GM19463 (cell line): ENCODE results near the gene BHLHE23.
"Not testable (repeated sequence)": the region's sequence is repeated elsewhere in the genome, so short reads cannot be mapped to it uniquely, and the experiment has no call there.

Experiments
- ATAC-seq: cut with Tn5 transposase; IDR thresholded peaks from one replicate; pipeline ENCODE4 v1.9.1; 2021; ENCODE audit warnings: mild to moderate bottlenecking, moderate library complexity; ENCODE audit not compliant: unreplicated experiment

BHLHE23 gene

GRCh38 chr20:62962891-62963613, 43.7 kb downstream of the BHLHE23 start:
- ATAC-seq: no peak

GRCh38 chr20:62962221-62962879, 44.4 kb downstream of the BHLHE23 start:
- ATAC-seq: no peak

- no peak for ATAC-seq
Measured at GRCh38 chr20:62961799-62962198, 45.0 kb downstream of the BHLHE23 start.

GRCh38 chr20:62961310-62961783, 45.4 kb downstream of the BHLHE23 start:
- no peak for ATAC-seq

DNA sequence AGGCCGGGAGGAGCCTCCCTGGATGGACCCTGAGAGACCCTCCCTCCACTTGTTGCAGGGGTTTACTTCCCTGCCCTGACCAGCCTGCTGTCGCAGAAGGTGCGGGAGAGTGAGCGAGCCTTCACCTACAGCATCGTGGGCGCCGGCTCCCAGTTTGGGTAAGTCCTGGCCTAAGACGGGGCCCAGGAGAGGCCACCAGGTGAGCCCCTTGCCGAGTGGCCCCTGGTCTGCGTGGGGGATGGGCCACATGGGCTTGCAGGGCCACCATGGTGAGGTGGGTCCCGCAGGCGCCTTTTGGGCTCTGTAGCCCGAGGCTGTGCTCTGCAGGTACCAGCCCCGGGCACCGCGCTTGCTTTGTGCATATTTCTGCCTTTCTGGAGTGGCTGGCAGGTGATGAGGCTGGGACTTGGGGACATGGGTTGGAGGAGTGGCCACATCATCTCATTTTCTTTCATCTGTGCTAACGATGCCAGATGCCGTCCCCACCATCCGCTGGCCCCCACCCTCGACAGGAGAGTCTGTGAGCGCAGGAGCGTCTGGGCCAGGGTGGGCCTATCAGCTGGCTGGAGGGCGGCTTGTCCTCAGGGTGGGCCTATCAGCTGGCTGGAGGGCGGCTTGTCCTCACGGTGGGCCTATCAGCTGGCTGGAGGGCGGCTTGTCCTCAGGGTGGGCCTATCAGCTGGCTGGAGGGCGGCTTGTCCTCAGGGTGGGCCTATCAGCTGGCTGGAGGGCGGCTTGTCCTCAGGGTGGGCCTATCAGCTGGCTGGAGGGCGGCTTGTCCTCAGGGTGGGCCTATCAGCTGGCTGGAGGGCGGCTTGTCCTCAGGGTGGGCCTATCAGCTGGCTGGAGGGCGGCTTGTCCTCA, 46.1 kb downstream of the BHLHE23 start:
- not testable (repeated sequence) for ATAC-seq

DNA sequence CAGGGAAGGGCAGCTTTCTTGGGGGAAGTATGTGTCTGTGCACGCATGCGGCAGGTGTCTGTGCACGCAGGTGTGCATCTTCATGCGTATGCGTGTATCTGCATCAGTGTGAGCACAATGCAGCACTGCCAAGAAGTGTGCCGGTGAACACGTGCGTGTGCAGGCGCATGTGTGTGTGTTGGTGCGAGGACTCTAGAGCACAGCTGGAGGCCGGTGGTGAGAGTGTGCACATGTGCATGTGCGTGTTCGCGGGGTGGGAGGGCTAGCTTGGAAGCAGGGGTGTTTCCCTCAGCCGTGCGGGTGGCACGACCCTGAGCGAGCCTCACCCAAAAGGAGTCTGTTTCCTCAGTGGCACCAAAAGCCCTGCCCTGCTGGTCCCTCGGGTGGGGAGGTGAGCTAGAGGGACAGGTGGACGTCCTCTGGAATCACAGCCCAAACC, 46.7 kb downstream of the BHLHE23 start:
- no peak for ATAC-seq

GRCh38 chr20:62959101-62959971, 47.4 kb downstream of the BHLHE23 start:
- no peak for ATAC-seq

DNA sequence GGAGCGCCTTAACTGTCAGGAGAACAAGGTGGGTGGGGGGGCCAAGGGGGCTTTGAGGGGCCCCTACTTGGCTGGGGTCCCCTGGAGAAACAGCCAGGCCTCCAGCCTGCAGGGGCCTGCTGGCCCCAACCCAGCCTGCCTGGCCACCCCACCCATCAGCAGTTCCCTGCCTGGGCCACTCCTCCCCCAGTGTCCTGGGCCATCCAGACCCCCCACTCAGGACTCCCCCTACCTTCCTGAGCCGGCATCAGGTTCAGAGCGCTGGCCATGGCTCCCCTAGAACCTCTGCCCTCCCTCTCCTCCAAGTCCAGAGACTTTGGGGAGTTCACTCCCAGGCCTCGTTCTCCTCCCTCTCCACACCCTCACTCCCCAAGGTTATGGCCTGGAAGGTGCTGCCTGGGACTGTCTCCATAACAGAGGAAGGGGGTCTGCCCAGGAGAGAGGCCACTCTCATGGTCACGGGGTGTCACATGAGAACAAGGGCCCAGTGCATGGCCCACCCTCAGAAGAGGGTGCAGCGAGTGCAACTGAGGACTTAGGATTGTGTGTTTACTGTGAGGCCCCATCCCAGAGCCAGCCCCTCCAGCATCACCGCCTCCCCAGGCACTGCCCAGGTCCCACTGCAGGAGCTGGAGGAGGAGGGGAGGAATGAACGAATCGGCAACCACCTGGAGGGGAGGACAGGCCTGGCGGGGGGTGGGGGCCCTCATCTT, 48.2 kb downstream of the BHLHE23 start:
- no peak for ATAC-seq

- ATAC-seq: no peak
Measured at GRCh38 chr20:62957136-62958117, 49.3 kb downstream of the BHLHE23 start.

DNA sequence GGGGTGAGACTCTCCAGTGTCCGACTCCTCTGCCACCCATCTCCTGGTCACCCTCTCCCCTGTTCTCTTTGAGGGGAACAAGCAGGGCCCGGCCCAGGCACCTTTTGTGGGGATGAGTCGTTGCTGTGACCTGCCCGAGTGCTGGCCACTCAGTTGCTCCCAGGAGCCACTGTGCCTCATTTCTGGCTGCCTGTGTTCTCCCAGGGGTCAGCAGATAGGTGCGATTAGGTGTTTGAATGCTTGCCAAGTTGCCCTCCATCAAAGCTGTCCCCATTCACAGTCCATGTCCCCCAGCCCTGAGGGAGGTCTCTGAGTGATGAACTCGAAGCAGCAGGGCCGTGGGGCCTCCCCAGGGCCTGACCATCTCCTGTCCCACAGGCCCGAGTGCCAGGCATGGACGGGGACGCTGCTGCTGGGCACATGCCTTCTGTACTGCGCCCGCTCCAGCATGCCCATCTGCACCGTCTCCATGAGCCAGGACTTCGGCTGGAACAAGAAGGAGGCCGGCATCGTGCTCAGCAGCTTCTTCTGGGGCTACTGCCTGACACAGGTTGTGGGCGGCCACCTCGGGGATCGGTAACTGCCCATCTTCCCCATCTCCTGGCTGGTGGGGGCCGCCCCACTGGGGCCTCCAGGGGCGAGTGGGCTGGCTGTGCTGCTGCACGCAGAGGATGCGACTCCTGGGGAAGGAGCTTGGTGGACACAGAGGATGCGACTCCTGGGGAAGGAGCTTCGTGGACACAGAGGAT, 50.2 kb downstream of the BHLHE23 start:
- ATAC-seq: no peak
